K562 (cell line): ENCODE data around the gene SCMH1.

Experiments
- BRCA1 ChIP-seq, 2 experiments: fragments of 450-650 bp in 1 of 2; sonication (generic) in 1 of 2; formaldehyde crosslinking in 1 of 2; IDR thresholded peaks; 2 replicates each; pipeline versions ENCODE4 v1.5.0 to v1.6.1; 2017 to 2020; ENCODE audit warnings: mild to moderate bottlenecking in 1 of 2, missing genetic modification reagents in 1 of 2
- SOX6 ChIP-seq: fragments of 450-650 bp; IDR thresholded peaks from 2 replicates; pipeline ENCODE4 v1.6.1; 2014; ENCODE audit warnings: mild to moderate bottlenecking
- ZNF830 ChIP-seq: fragments of 250-450 bp; sonication (Bioruptor Pico); IDR thresholded peaks from 2 replicates; pipeline ENCODE4 v1.5.0; 2021; ENCODE audit warnings: mild to moderate bottlenecking

- TF ChIP-seq ZNF830 (no peak), BRCA1 (IDR thresholded peaks at IDR 0.05) (no peak), BRCA1 (CRISPR knock-in tag; IDR thresholded peaks at IDR 0.05) (no peak), SOX6 (no peak)
Observed at GRCh38 chr1:41255978-41256377, 13.9 kb upstream of the SCMH1 start.
